ENCODE measurements around the gene ALCAM.

GRCh38 chr3:105349684-105350387 lies 16.9 kb upstream of the ALCAM start:
- no peak for TF ChIP-seq EZH2 (IDR thresholded peaks at IDR 0.05; ENCODE audit: low read depth, low read length, severe bottlenecking)
- TF ChIP-seq CHD2 (IDR thresholded peaks at IDR 0.05; ENCODE audit: low read length): no peak
- no peak for TF ChIP-seq POLR2AphosphoS5 (IDR thresholded peaks at IDR 0.05; ENCODE audit: low read depth, low read length)
- TF ChIP-seq, protein P1, sequence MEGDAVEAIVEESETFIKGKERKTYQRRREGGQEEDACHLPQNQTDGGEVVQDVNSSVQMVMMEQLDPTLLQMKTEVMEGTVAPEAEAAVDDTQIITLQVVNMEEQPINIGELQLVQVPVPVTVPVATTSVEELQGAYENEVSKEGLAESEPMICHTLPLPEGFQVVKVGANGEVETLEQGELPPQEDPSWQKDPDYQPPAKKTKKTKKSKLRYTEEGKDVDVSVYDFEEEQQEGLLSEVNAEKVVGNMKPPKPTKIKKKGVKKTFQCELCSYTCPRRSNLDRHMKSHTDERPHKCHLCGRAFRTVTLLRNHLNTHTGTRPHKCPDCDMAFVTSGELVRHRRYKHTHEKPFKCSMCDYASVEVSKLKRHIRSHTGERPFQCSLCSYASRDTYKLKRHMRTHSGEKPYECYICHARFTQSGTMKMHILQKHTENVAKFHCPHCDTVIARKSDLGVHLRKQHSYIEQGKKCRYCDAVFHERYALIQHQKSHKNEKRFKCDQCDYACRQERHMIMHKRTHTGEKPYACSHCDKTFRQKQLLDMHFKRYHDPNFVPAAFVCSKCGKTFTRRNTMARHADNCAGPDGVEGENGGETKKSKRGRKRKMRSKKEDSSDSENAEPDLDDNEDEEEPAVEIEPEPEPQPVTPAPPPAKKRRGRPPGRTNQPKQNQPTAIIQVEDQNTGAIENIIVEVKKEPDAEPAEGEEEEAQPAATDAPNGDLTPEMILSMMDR (IDR thresholded peaks at IDR 0.05; ENCODE audit: control extremely low read depth in 1 of 3, insufficient read depth in 1 of 3, low read depth in 1 of 3, low read length in 3 of 3): no peak
- no peak for TF ChIP-seq YY1 (IDR thresholded peaks at IDR 0.05; ENCODE audit: low read depth, low read length)
- no peak for TF ChIP-seq ASH2L (IDR thresholded peaks at IDR 0.05; ENCODE audit: low read length)
- no peak for TF ChIP-seq CREB1 (IDR thresholded peaks at IDR 0.05)
- no peak for TF ChIP-seq POLR2A (IDR thresholded peaks at IDR 0.05; ENCODE audit: control extremely low read depth in 1 of 2, low read depth in 2 of 2, low read length in 2 of 2)
- no peak for TF ChIP-seq SP1 (IDR thresholded peaks at IDR 0.05; ENCODE audit: low read depth, low read length)

All from H1 (cell line).